Activated T-cell treated with anti-CD3 and anti-CD28 coated beads, Interleukin-2, amount 50 U/mL, for 48 hours (primary cell): ENCODE results near the gene SIT1.

Experiments
- DNase-seq, 2 experiments: peaks; one replicate each; pipeline ENCODE4 v3.0.0-alpha.2; 2020

SIT1 gene

GRCh38 chr9:35604578-35605350 is 46.0 kb downstream of the SIT1 start, which contains the start of gene TESK1:
TESK1 (plus strand) TSS chr9:35605262; CDS start chr9:35605620, 358 bp downstream.
- peak; percentile 91 for DNase-seq

- peak; percentile 99 for DNase-seq
Measured at GRCh38 chr9:35603986-35604577, 46.6 kb downstream of the SIT1 start.

GRCh38 chr9:35603506-35603985 is 47.2 kb downstream of the SIT1 start:
- no peak for DNase-seq

- no peak for DNase-seq
Measured at GRCh38 chr9:35599763-35600604, 50.7 kb downstream of the SIT1 start.
